Endothelial cell of umbilical vein (primary cell): Measurements from ENCODE around the gene MGAT4A. TPM values are rescaled to one million over a fixed set of nuclear protein-coding genes. Genes with fewer than 3 reads are reported as not detected.

ENCODE experiments used
- BruUV-seq: library from RNA; stranded (reverse); fragments of 400-500 nt; replicated peaks from 2 replicates; lab custom pipeline; 2021; lab: Mats Ljungman, UMichigan
- CTCF ChIA-PET: fragments of 300-600, 350-600 bp; sonication (Branson Sonifier 250); formaldehyde crosslinking; loops from one replicate; lab custom pipeline; 2021; ENCODE audit warnings: antibody characterized with exemption, inconsistent platforms; lab: Charles Lee
- POLR2A ChIA-PET: fragments of 300-600, 350-600 bp; sonication (Branson Sonifier 250); formaldehyde crosslinking; loops from one replicate; lab custom pipeline; 2021; ENCODE audit warnings: antibody characterized with exemption, inconsistent platforms; lab: Charles Lee
- DNase-seq: peaks from one replicate; pipeline ENCODE4 v3.0.0-alpha.2; 2011; ENCODE audit warnings: low read depth, low spot score
- FAIRE-seq: peaks from 2 replicates; lab custom pipeline; 2011; peaks lifted over from hg19 to GRCh38; lab: Jason Lieb, UNC
- H2AFZ ChIP-seq: 2 replicates; pipeline ENCODE4 v1.6.0; 2012; ENCODE audit warnings: low read depth, low read length, control low read depth, inconsistent platforms
- H3K27ac ChIP-seq: 2 replicates; pipeline ENCODE4 v1.5.1; 2011; ENCODE audit warnings: low read depth, mild to moderate bottlenecking, control low read depth, low read length, moderate library complexity; ENCODE audit not compliant: insufficient read depth
- H3K27me3 ChIP-seq, 2 experiments: 2 replicates each; pipeline versions ENCODE4 v1.6.0 to v1.6.1; 2011; ENCODE audit warnings: low read length in 2 of 2, mixed read lengths in 1 of 2; ENCODE audit not compliant: control insufficient read depth in 2 of 2, insufficient read depth in 2 of 2
- H3K36me3 ChIP-seq, 2 experiments: 2 replicates in 1 of 2; 3 replicates in 1 of 2; pipeline ENCODE4 v1.5.1; 2011; ENCODE audit warnings: low read length in 2 of 2, mild to moderate bottlenecking in 1 of 2, moderate library complexity in 1 of 2; ENCODE audit not compliant: control insufficient read depth in 2 of 2, insufficient read depth in 2 of 2; ENCODE audit errors: extremely low read depth in 1 of 2
- H3K4me1 ChIP-seq: 3 replicates; pipeline ENCODE4 v1.5.1; 2011; ENCODE audit warnings: mild to moderate bottlenecking, low read length; ENCODE audit not compliant: control insufficient read depth, insufficient read depth; ENCODE audit errors: extremely low read depth
- H3K4me2 ChIP-seq: 2 replicates; pipeline ENCODE4 v1.6.1; 2011; ENCODE audit warnings: low read length, control low read depth, mixed read lengths; ENCODE audit not compliant: insufficient read depth
- H3K4me3 ChIP-seq, 3 experiments: fragments of 200-600 bp in 1 of 3; sonication (generic), shearing (Covaris generic) in 1 of 3; replicated peaks in 1 of 3; 2 replicates each; pipeline ENCODE4 v1.5.1; 2011 to 2016; ENCODE audit warnings: control low read depth in 3 of 3, low read length in 3 of 3, mild to moderate bottlenecking in 2 of 3, inconsistent platforms in 1 of 3, low read depth in 1 of 3, moderate library complexity in 1 of 3; ENCODE audit not compliant: insufficient read depth in 1 of 3
- H3K79me2 ChIP-seq: 2 replicates; pipeline ENCODE4 v1.6.0; 2012; ENCODE audit warnings: low read length, inconsistent platforms; ENCODE audit not compliant: control insufficient read depth, insufficient read depth
- H3K9ac ChIP-seq: replicated peaks from 2 replicates; pipeline ENCODE3; 2011; ENCODE audit warnings: low read length, control low read depth; ENCODE audit not compliant: insufficient read depth; ENCODE audit errors: extremely low read depth
- H3K9me1 ChIP-seq: replicated peaks from 3 replicates; pipeline ENCODE4 v1.6.0; 2011; ENCODE audit warnings: mild to moderate bottlenecking, low read length; ENCODE audit not compliant: control insufficient read depth, insufficient read depth; ENCODE audit errors: extremely low read depth
- H3K9me3 ChIP-seq: replicated peaks from 2 replicates; pipeline ENCODE4 v1.5.1; 2012; ENCODE audit warnings: low read length, inconsistent platforms; ENCODE audit not compliant: control insufficient read depth, insufficient read depth
- H4K20me1 ChIP-seq: replicated peaks from 2 replicates; pipeline ENCODE3; 2011; ENCODE audit warnings: mild to moderate bottlenecking, low read length; ENCODE audit not compliant: control insufficient read depth, insufficient read depth; ENCODE audit errors: extremely low read depth
- EZH2 ChIP-seq: IDR thresholded peaks from 2 replicates; pipeline ENCODE4 v1.6.1; 2012; ENCODE audit warnings: borderline replicate concordance, low read depth, mild to moderate bottlenecking, moderate library complexity, low read length, inconsistent platforms; ENCODE audit not compliant: severe bottlenecking
- FOS ChIP-seq: IDR thresholded peaks from 2 replicates; pipeline ENCODE4 v1.6.1; 2011; ENCODE audit warnings: mild to moderate bottlenecking, low read length, moderate library complexity, borderline replicate concordance; ENCODE audit not compliant: insufficient read depth
- GATA2 ChIP-seq: IDR thresholded peaks from 2 replicates; pipeline ENCODE4 v1.7.0; 2011; ENCODE audit warnings: low read depth, mild to moderate bottlenecking, moderate library complexity, mixed read lengths, low read length; ENCODE audit not compliant: insufficient read length, insufficient read depth
- JUN ChIP-seq: IDR thresholded peaks from 2 replicates; pipeline ENCODE4 v1.6.1; 2011; ENCODE audit warnings: borderline replicate concordance, low read depth; ENCODE audit not compliant: insufficient read length, insufficient read depth
- MYC ChIP-seq: IDR thresholded peaks from one replicate; pipeline ENCODE4 v1.6.1; 2011; ENCODE audit warnings: mild to moderate bottlenecking, low read depth, low read length
- POLR2A ChIP-seq: IDR thresholded peaks from 2 replicates; pipeline ENCODE4 v1.6.1; 2012; ENCODE audit warnings: low read depth, mild to moderate bottlenecking, control low read depth, low read length
- POLR2AphosphoS5 ChIP-seq: IDR thresholded peaks from 2 replicates; pipeline ENCODE4 v1.6.1; 2012; ENCODE audit warnings: low read depth, mild to moderate bottlenecking, control low read depth, low read length, moderate library complexity; ENCODE audit not compliant: insufficient read depth
- dilution Hi-C: fragments of 300-500 bp; cut with MboI; formaldehyde crosslinking; loops from one replicate; pipeline ENCODE4 v1.15.0; 2019; ENCODE audit warnings: low sequenced_read_pairs; ENCODE audit not compliant: extremely low pct_ligation_motif_present
- intact Hi-C: fragments of 100-400 bp; cut with micrococcal nuclease; formaldehyde crosslinking; loops from one replicate; pipeline ENCODE4 v1.10.0; 2022
- polyA plus RNA-seq, 4 experiments: library from polyadenylated mRNA; depleted of rRNA in 3 of 4; stranded (reverse) in 3 of 4; unstranded in 1 of 4; fragments of >200 nt; gene quantifications; 2 replicates each; pipeline versions ENCODE4 v1.2.1 to v1.2.3, GENCODE V29; 2011 to 2012; ENCODE audit warnings: missing spikeins in 1 of 4
- total RNA-seq: library from RNA; stranded (reverse); gene quantifications from 2 replicates; pipeline ENCODE4 v1.2.3, GENCODE V29; 2021
- TF ChIP-seq, protein P1 (sequence below): IDR thresholded peaks from 2 replicates; pipeline ENCODE4 v1.6.1; 2011; ENCODE audit not compliant: insufficient read depth, insufficient read length
- TF ChIP-seq, protein P2 (sequence below), 2 donors: IDR thresholded peaks; 1 replicate in 1 of 2; 2 replicates in 1 of 2; pipeline ENCODE4 v1.5.1; 2011; ENCODE audit warnings: low read length in 2 of 2, mild to moderate bottlenecking in 2 of 2, moderate library complexity in 2 of 2, control low read depth in 1 of 2, inconsistent platforms in 1 of 2, low read depth in 1 of 2; ENCODE audit not compliant: insufficient read depth in 1 of 2; ENCODE audit errors: extremely low read depth in 1 of 2

MGAT4A gene
- total and polyA plus RNA-seq, 2 donors (not counting 3 experiments of a cell fraction or from before 2014, with no cell fraction given): 9.2 to 42.2 TPM

DNA sequence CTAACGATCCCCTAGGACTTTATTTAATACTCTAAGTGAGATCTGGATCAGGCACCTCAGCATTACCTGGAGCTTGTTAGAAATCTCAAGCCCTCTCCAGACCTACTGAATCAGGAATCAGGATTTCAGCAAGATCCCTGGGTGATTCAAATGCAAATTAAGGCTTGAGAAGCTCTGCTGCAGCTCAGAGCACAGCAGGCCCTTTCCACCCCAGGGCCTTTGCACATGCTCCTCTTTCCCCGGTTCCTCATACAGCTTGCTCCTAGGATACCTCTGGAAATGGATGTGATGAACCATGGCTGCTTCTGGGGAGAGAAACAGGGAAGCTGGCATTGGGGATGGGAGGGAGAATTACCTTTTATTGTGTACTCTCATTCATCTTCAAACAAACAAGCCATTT, 40.3 kb upstream of the MGAT4A start:
- Histone ChIP-seq H4K20me1 (no peaks in the 10 kb centered on the region), H3K4me3 (no peak overlapping the region), H3K9me3 (no peaks in the 10 kb centered on the region), H3K9ac (no peak overlapping the region), H3K4me2 (no peak overlapping the region), H3K27me3 (no peaks in the 10 kb centered on the region), H3K27ac (no peak overlapping the region), H2AFZ (no peak overlapping the region), H3K9me1 (no peaks in the 10 kb centered on the region), H3K4me1 (peaks cover 17% of the 10 kb centered on the region), H3K36me3 (no peaks in the 10 kb centered on the region), H3K79me2 (no peaks in the 10 kb centered on the region)
- FAIRE-seq (no peak), DNase-seq (no peak)
- no TSS peak for BruUV-seq
- dilution Hi-C loops: no loop called here
- intact Hi-C loops: no loop called here
- POLR2A ChIA-PET: no interaction called here
- TF ChIP-seq, protein P1, sequence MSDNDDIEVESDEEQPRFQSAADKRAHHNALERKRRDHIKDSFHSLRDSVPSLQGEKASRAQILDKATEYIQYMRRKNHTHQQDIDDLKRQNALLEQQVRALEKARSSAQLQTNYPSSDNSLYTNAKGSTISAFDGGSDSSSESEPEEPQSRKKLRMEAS: no peak
- TF ChIP-seq, protein P2, sequence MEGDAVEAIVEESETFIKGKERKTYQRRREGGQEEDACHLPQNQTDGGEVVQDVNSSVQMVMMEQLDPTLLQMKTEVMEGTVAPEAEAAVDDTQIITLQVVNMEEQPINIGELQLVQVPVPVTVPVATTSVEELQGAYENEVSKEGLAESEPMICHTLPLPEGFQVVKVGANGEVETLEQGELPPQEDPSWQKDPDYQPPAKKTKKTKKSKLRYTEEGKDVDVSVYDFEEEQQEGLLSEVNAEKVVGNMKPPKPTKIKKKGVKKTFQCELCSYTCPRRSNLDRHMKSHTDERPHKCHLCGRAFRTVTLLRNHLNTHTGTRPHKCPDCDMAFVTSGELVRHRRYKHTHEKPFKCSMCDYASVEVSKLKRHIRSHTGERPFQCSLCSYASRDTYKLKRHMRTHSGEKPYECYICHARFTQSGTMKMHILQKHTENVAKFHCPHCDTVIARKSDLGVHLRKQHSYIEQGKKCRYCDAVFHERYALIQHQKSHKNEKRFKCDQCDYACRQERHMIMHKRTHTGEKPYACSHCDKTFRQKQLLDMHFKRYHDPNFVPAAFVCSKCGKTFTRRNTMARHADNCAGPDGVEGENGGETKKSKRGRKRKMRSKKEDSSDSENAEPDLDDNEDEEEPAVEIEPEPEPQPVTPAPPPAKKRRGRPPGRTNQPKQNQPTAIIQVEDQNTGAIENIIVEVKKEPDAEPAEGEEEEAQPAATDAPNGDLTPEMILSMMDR (IDR thresholded peaks at IDR 0.05; ENCODE audit: extremely low read depth in 1 of 2, insufficient read depth in 1 of 2, low read depth in 1 of 2, low read length in 2 of 2): no peak
- TF ChIP-seq JUN (no peak), MYC (no peak), EZH2 (no peak), GATA2 (no peak), POLR2AphosphoS5 (no peak), POLR2A (no peak), FOS (no peak)
- CTCF ChIA-PET: interaction anchor here (1.0 kb wide), 1 partner anchor 13 kb away, joined by 8 read pairs; no protein-coding TSS in a partner anchor
